ENCODE measurements around the gene LARGE2.

GRCh38 chr11:45942381-45942780 is 19.9 kb downstream of the LARGE2 start:
- TF ChIP-seq POLR2A (IDR thresholded peaks at IDR 0.05; ENCODE audit: low read length) (no peak), GATA1 (IDR thresholded peaks at IDR 0.05; ENCODE audit: low read depth, low read length) (no peak)
